Neutrophil (primary cell): Measurements from ENCODE around the gene ATAD1.

Experiments used
- H3K27ac ChIP-seq: fragments of 200-600 bp; sonication (generic); 2 replicates; pipeline ENCODE4 v1.5.1; 2016; ENCODE audit warnings: mild to moderate bottlenecking, moderate library complexity
- H3K27me3 ChIP-seq: fragments of 200-600 bp; sonication (generic); 2 replicates; pipeline ENCODE4 v1.6.0; 2016; ENCODE audit warnings: mild to moderate bottlenecking
- H3K36me3 ChIP-seq: fragments of 200-600 bp; sonication (generic); 2 replicates; pipeline ENCODE4 v1.5.1; 2017
- H3K4me1 ChIP-seq, 2 experiments: fragments of 200-600 bp in 1 of 2; sonication (generic) in 1 of 2; 1 replicate in 1 of 2; 2 replicates in 1 of 2; pipeline versions ENCODE4 v1.5.1 to v1.6.1; 2013 to 2016; ENCODE audit warnings: low read depth in 1 of 2, low read length in 1 of 2, mild to moderate bottlenecking in 1 of 2, moderate library complexity in 1 of 2; ENCODE audit not compliant: control insufficient read depth in 1 of 2, insufficient read depth in 1 of 2
- H3K4me3 ChIP-seq, 2 experiments: fragments of 200-600 bp in 1 of 2; sonication (generic) in 1 of 2; 1 replicate in 1 of 2; 2 replicates in 1 of 2; pipeline ENCODE4 v1.5.1; 2013 to 2016; ENCODE audit warnings: low read depth in 1 of 2, low read length in 1 of 2, mild to moderate bottlenecking in 1 of 2, moderate library complexity in 1 of 2
- H3K9me3 ChIP-seq: fragments of 200-600 bp; sonication (generic); 2 replicates; pipeline ENCODE4 v1.5.1; 2016
- TF ChIP-seq, protein P1 (sequence below): fragments of 200-600 bp; sonication (generic); IDR thresholded peaks from 2 replicates; pipeline ENCODE4 v1.5.1; 2016; ENCODE audit warnings: antibody characterized with exemption

ATAD1 gene

DNA sequence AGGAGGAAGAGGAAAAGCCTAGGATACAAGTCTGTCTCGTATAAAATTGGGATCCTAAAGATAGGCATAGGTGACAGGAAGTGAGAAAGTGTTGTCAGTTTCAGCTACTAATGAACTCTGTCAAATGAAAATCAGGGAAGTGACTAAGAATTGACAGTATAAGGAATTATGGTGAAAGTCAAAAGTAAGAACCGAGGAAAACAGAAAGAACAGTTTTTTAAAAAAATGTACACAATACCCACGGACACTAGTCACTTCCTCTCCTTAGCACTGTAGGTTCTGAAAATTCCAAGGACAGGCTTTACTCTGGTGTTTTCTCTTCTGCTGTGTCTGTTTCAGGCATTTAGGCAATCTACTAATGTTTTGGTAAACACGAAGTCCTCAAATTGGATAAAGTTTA is 42.3 kb downstream of the ATAD1 start:
- no peaks in the 10 kb centered on the region for H3K27me3 ChIP-seq
- H3K27ac ChIP-seq, result peak overlapping the region; percentile 41
- H3K4me3 ChIP-seq, result no peak overlapping the region
- H3K9me3 ChIP-seq, result no peaks in the 10 kb centered on the region
- H3K36me3 ChIP-seq, result peaks cover 12% of the 10 kb centered on the region
- TF ChIP-seq, protein P1, sequence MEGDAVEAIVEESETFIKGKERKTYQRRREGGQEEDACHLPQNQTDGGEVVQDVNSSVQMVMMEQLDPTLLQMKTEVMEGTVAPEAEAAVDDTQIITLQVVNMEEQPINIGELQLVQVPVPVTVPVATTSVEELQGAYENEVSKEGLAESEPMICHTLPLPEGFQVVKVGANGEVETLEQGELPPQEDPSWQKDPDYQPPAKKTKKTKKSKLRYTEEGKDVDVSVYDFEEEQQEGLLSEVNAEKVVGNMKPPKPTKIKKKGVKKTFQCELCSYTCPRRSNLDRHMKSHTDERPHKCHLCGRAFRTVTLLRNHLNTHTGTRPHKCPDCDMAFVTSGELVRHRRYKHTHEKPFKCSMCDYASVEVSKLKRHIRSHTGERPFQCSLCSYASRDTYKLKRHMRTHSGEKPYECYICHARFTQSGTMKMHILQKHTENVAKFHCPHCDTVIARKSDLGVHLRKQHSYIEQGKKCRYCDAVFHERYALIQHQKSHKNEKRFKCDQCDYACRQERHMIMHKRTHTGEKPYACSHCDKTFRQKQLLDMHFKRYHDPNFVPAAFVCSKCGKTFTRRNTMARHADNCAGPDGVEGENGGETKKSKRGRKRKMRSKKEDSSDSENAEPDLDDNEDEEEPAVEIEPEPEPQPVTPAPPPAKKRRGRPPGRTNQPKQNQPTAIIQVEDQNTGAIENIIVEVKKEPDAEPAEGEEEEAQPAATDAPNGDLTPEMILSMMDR, result no peak
- H3K4me1 ChIP-seq, result no peaks in the 10 kb centered on the region

- Histone ChIP-seq H3K27ac (no peak overlapping the region), H3K36me3 (peaks cover 36% of the 10 kb centered on the region), H3K4me1 (no peaks in the 10 kb centered on the region), H3K4me3 (no peak overlapping the region), H3K27me3 (no peaks in the 10 kb centered on the region), H3K9me3 (no peaks in the 10 kb centered on the region)
- TF ChIP-seq, protein P1, result peak; percentile 17
Observed at GRCh38 chr10:87771871-87772500, 46.0 kb downstream of the ATAD1 start.

GRCh38 chr10:87767253-87767652 is 50.8 kb downstream of the ATAD1 start:
- no peaks in the 10 kb centered on the region for H3K27me3 ChIP-seq
- TF ChIP-seq, protein P1, result no peak
- no peak overlapping the region for H3K4me3 ChIP-seq
- no peaks in the 10 kb centered on the region for H3K4me1 ChIP-seq
- no peaks in the 10 kb centered on the region for H3K9me3 ChIP-seq
- H3K27ac ChIP-seq, result no peak overlapping the region
- peaks cover 35% of the 10 kb centered on the region for H3K36me3 ChIP-seq

GRCh38 chr10:87765666-87766376 is 52.2 kb downstream of the ATAD1 start:
- Histone ChIP-seq H3K36me3 (peaks cover 34% of the 10 kb centered on the region), H3K4me1 (no peaks in the 10 kb centered on the region), H3K27me3 (no peaks in the 10 kb centered on the region), H3K27ac (no peak overlapping the region), H3K9me3 (no peaks in the 10 kb centered on the region), H3K4me3 (no peak overlapping the region)
- TF ChIP-seq, protein P1, result no peak

DNA sequence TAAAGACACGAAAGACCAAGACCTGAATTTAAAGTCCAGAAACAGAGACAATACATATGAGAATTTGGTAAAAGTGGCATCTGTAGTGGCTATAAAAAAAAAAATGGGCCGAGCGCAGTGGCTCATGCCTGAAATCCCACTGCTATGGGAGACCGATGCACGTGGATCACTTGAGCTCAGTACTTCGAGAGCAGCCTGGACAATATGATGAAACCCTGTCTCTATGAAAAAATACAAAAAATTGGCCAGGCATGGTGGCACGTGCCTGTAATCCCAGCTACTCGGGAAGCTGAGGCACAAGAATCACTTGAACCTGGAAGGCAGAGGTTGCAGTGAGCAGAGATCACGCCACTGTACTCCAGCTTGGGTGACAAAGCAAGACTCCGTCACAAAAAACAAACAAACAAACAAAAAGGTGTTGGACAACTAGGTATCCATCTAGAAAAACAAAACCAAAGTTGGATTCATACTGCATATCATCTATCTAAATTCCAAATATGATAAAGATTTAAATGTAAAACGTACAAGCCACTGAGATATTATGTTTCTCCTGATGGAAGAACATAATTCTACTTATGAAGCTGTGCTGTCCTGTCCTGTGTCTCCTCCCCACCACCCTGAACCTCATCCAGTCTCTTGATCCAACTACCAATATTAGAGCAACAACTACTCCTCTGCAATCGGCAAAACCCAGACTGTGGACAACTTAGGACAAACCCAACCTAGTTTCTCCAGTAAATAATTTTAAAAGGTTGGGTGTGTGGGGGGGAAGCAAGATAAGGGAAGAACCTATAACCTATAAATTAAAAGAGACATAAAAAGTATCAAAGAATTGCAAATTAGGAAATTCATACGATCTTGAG is 53.7 kb downstream of the ATAD1 start:
- Histone ChIP-seq H3K27ac (no peak overlapping the region), H3K9me3 (no peaks in the 10 kb centered on the region), H3K4me1 (peaks cover 10 to 13% of the 10 kb centered on the region in 2 experiments), H3K36me3 (peaks cover 20% of the 10 kb centered on the region), H3K27me3 (no peaks in the 10 kb centered on the region), H3K4me3 (no peak overlapping the region)
- TF ChIP-seq, protein P1, result no peak
